GM18507 (cell line): ENCODE measurements around the gene ANKRD44.

Experiments used
- DNase-seq: peaks from one replicate; pipeline ENCODE4 v3.0.0; 2011; ENCODE audit warnings: low read depth; ENCODE audit not compliant: insufficient read length; ENCODE audit errors: extremely low spot score
- FAIRE-seq: peaks from 2 replicates; lab custom pipeline; 2011; peaks lifted over from hg19 to GRCh38; lab: Jason Lieb, UNC

ANKRD44 gene

GRCh38 chr2:197197895-197198311 is 112.7 kb downstream of the ANKRD44 start:
- no peak for DNase-seq
- FAIRE-seq, result peak; percentile 69

- DNase-seq (no peak), FAIRE-seq (no peak)
These were observed 113.9 kb downstream of the ANKRD44 start for GRCh38 chr2:197196541-197197180.

- no peak for FAIRE-seq
- no peak for DNase-seq
These were observed 115.1 kb downstream of the ANKRD44 start for GRCh38 chr2:197195518-197195917.

DNA sequence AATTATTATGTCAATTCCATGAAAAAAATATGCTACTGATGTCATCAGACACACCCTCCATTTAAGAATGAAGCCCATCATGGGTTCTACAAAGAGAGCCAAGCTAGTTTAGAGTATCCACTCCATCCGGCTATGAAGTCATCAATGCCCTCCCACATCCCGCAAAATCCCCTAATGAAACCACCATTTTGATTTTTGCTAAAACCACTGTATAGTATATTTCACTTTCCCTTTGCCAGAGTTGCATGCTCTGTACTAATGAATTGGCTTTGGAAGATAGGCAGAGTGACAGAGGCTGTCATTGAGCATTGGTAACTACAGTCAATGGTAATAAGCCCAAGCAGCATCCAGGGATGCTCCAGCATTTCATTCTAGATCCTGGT is 118.6 kb downstream of the ANKRD44 start:
- DNase-seq, result no peak
- no peak for FAIRE-seq

DNA sequence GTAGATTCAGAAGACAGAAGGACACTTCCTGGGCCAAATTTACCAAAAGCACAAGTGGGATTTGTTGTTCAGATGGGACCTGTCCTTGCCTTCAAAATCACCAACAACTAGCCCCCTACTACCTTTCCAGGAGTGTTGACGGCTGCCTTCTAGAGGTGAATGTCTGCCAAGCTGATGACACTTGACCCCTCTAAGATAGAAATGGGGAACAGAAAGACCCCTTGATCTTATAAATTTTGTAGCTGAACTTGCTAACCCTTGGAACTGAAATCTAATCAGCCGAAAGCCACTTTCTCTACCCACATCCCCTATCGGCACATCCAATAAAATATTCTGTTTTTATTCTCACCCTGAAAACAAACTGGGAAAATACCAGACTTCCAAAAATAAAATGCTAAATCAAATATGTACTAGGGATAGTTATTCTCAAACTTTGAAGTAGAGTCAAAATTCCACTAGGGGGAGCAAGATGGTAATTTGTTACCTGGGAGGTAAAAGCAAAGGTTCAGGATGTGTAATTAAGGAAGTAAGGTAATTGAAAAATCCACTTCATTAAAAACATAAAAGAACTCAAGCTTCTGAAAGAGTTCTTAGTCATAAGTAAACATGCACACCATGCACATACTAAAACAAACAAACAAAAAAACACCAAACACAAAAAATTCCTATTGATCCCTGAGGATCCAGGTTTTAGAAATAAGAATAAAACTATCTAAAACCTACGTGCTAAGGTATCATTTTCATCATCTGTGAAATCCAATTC is 119.2 kb downstream of the ANKRD44 start:
- FAIRE-seq (peak; percentile 82), DNase-seq (no peak)

GRCh38 chr2:197190100-197190432 is 120.5 kb downstream of the ANKRD44 start:
- DNase-seq, result no peak
- no peak for FAIRE-seq

DNA sequence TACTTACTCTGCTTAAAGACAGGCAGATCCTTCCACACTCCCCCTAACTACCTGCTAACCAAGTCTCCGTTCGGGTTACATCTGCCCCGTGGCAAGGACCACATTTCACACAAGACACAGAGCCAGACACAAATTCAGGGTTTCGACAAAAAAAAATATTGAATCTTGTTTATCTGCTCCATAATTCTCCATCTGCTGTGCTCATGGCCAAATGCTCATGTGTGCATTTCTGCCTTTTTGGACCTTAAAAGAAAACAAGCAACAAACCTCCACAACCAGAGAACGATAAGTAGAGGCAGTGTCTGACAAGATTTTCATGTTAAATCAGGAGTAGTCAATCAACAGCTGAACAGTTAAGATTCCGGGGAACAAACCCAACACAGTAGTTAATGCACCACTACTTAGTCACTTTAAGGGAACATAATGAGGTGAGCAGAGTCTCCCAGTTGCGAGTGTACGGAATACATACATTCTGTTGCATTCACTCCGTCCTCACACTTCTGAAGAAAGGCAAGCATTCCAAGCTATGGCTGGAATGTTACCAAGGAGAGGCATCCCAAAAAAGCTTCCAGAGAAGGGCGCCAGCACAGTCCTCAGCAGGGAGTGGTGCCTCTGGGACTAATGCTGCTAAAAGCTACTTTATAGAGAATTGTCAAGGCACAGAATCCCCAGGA is 121.0 kb downstream of the ANKRD44 start:
- DNase-seq (no peak), FAIRE-seq (no peak)

DNA sequence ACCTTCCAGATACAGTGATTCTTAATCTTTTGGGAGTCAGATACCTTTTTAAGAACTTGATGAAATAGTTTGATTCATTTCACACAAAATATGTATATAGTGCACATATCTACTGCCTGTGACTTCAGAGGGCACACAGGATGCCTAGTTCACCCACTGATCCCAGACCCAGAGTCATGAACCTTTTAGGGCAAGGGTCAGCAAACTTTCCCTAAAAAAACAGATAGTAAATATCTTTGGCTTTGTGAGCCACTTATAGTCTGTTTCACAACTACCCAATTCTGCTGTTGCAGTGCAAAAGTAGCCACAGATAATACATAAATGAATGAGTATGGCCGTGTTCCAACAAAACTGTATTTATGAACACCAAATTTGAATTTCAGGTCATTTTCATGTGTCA is 124.9 kb downstream of the ANKRD44 start:
- FAIRE-seq (no peak), DNase-seq (no peak)

DNA sequence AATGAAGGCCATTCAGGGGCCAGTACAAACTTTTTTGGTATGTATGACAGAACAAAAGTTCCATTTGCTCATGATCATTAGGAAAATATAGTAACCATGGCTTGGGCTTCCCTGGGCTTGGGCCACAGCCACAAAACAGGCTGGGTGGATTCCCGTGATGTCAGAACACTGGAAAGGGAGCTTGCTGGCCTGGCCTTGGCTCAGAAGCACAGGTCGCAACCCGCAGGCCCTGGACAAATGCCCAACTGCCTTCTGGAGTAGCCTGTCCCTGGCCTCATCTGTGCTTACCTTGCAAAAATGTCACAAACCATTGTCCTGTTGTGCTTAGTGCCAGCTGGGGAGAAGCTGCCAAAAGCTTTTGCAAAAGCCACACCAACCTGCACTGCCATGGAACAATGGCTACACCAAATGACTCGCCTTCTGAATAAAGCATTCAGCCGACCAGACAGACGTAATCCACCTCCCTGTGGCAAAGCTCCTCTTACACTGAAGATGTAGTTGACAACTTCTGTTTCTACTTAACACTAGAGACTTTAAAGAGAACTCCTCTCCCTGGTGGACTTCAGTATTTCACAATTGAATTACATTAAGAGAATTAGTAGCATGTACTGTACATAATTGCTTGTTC is 125.5 kb downstream of the ANKRD44 start:
- no peak for FAIRE-seq
- no peak for DNase-seq

- no peak for DNase-seq
- no peak for FAIRE-seq
These were observed 127.2 kb downstream of the ANKRD44 start for GRCh38 chr2:197183355-197183754.

- DNase-seq, result no peak
- peak; percentile 9 for FAIRE-seq
These were observed 127.9 kb downstream of the ANKRD44 start for GRCh38 chr2:197182668-197183067.

- DNase-seq (no peak), FAIRE-seq (no peak)
These were observed 129.1 kb downstream of the ANKRD44 start for GRCh38 chr2:197181491-197181890.

GRCh38 chr2:197179744-197180498 is 130.7 kb downstream of the ANKRD44 start:
- DNase-seq, result no peak
- FAIRE-seq, result no peak

GRCh38 chr2:197176522-197176921 is 134.1 kb downstream of the ANKRD44 start:
- FAIRE-seq (no peak), DNase-seq (no peak)

GRCh38 chr2:197174539-197175094 is 136.0 kb downstream of the ANKRD44 start:
- DNase-seq (no peak), FAIRE-seq (no peak)

GRCh38 chr2:197171582-197171981 is 139.0 kb downstream of the ANKRD44 start:
- DNase-seq, result no peak
- peak; percentile 38 for FAIRE-seq

DNA sequence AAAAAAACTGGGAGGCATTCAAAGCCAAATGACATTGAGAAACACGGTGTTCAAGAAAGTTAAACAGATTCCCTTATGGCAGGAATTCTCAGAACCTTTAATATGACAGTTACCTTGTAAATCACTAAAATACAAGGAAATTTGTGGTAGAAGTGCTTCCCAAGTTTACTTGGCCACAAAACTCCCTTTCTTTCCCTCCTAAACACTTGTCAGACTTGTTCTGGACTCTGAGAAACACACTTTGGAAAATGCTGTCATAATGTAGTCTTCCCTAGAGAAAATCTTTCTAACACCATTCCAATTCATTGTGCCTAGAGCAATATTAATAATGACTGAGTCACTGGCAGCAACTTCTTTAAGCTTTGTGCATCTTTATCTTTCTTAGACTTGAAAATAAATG is 140.4 kb downstream of the ANKRD44 start:
- FAIRE-seq (no peak), DNase-seq (no peak)

DNA sequence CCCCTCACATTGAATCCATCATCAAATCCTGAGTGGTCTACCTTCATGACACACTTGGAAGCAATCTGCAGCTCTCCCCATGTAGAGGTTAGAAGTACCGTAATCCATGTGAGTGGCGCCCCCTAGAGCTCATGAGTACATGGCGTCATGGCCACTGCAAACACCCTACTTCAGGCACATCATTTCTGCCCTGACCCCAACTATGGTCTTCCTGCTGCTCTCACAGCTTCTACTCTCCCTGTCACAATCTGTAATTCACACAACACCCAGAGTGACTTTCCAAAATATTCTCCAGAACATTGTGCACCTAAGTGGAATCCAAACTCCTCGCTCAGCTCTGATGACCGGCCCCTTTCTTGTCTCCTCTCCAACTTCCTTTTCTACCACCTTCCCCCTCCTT is 141.9 kb downstream of the ANKRD44 start:
- FAIRE-seq (peak; percentile 78), DNase-seq (no peak)

DNA sequence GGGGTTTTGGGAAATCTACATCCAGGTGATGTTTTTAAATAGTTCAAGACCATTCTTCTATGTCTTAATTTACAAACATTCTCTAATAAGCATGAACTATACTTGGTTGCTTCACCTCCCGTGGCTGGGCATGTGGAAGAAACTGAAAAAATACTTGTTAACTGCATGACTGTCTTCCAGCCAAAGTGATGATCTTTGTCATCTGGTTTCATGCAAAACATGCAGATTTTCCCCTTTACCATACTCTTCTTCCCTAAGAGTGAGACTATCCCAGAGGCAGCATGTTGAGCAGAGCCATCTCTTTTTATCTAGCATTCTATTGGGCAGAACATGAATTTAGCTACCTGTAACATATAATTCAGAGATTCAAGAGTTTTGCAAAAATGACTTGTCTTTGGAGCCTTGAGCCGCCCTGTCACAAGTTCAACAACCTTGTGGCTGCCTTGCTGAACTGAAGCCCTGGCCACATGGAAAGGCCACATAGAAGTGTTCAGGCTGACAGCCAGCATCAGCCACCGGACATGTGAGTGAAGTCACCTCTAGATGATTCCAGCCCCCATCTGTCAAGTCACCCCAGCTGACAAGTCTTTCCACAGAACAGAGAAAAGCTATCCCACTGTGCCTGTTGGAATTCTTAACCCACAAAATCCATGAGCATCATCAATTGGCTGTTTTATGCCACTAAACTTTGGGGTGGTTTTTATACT is 142.8 kb downstream of the ANKRD44 start:
- DNase-seq (no peak), FAIRE-seq (no peak)
